IPS-18a (cell line): Measurements from ENCODE around the gene ZBTB45.
"Not testable (repeated sequence)": the region's sequence is repeated elsewhere in the genome, so short reads cannot be mapped to it uniquely, and the experiment has no call there.

Experiments
- H3K27ac ChIP-seq: one replicate; pipeline ENCODE4 v1.5.1; 2013; ENCODE audit warnings: low read length
- H3K27me3 ChIP-seq: one replicate; pipeline ENCODE4 v1.6.1; 2013; ENCODE audit warnings: mild to moderate bottlenecking, low read length; ENCODE audit not compliant: control insufficient read depth, insufficient read depth
- H3K36me3 ChIP-seq: one replicate; pipeline ENCODE4 v1.6.1; 2013; ENCODE audit warnings: low read depth, low read length; ENCODE audit not compliant: control insufficient read depth
- H3K4me1 ChIP-seq: one replicate; pipeline ENCODE4 v1.6.1; 2013; ENCODE audit warnings: low read depth, low read length; ENCODE audit not compliant: control insufficient read depth
- H3K4me3 ChIP-seq: one replicate; pipeline ENCODE4 v1.5.1; 2013; ENCODE audit warnings: low read length
- H3K9ac ChIP-seq: one replicate; pipeline ENCODE4 v1.6.1; 2013; ENCODE audit warnings: mild to moderate bottlenecking, low read length, moderate library complexity
- H3K9me3 ChIP-seq: one replicate; pipeline ENCODE4 v1.6.1; 2013; ENCODE audit warnings: low read depth, low read length; ENCODE audit not compliant: control insufficient read depth

The ZBTB45 gene

GRCh38 chr19:58544591-58545285 lies 25.1 kb upstream of the ZBTB45 start:
- Histone ChIP-seq H3K9me3 (no peaks in the 10 kb centered on the region), H3K4me3 (peak overlapping the region; percentile 94), H3K27ac (no peak overlapping the region), H3K4me1 (no peaks in the 10 kb centered on the region), H3K9ac (peak overlapping the region; percentile 68), H3K27me3 (peaks cover 26% of the 10 kb centered on the region), H3K36me3 (peaks cover 42% of the 10 kb centered on the region)

GRCh38 chr19:58543826-58544590 lies 24.4 kb upstream of the ZBTB45 start, which contains the start of gene TRIM28:
Gene TRIM28, plus strand, starts transcription at chr19:58544064. Its CDS starts 694 bp downstream, at chr19:58544758.
- Histone ChIP-seq H3K27ac (peak within 1 kb of the TSS; percentile 28), H3K9me3 (no peaks in the 10 kb centered on the region), H3K36me3 (peaks cover 35% of the 10 kb centered on the region), H3K4me3 (peak within 1 kb of the TSS; percentile 94), H3K27me3 (peaks cover 33% of the 10 kb centered on the region), H3K4me1 (no peaks in the 10 kb centered on the region), H3K9ac (peak within 1 kb of the TSS; percentile 68)

- Histone ChIP-seq H3K36me3 (peaks cover 23% of the 10 kb centered on the region), H3K27me3 (peaks cover 34% of the 10 kb centered on the region)
- not testable (repeated sequence) for H3K4me3 ChIP-seq, H3K9ac ChIP-seq, H3K4me1 ChIP-seq, H3K27ac ChIP-seq, H3K9me3 ChIP-seq
These were observed 23.2 kb upstream of the ZBTB45 start for GRCh38 chr19:58542641-58543372.

- H3K9me3 ChIP-seq, H3K36me3 ChIP-seq, H3K4me1 ChIP-seq: not testable (repeated sequence)
- Histone ChIP-seq H3K9ac (peak overlapping the region; percentile 86), H3K4me3 (peak overlapping the region; percentile 59), H3K27me3 (peaks cover 34% of the 10 kb centered on the region), H3K27ac (peak overlapping the region; percentile 94)
These were observed 19.6 kb upstream of the ZBTB45 start for GRCh38 chr19:58539169-58539559.

- peaks cover 5% of the 10 kb centered on the region for H3K4me1 ChIP-seq
- H3K27me3 ChIP-seq: peaks cover 34% of the 10 kb centered on the region
- H3K36me3 ChIP-seq: no peaks in the 10 kb centered on the region
- H3K27ac ChIP-seq: peak overlapping the region; percentile 94
- H3K9me3 ChIP-seq: no peaks in the 10 kb centered on the region
- H3K4me3 ChIP-seq: peak overlapping the region; percentile 59
- H3K9ac ChIP-seq: peak overlapping the region; percentile 86
These were observed 18.9 kb upstream of the ZBTB45 start for GRCh38 chr19:58538257-58539168.

- no peak overlapping the region for H3K4me3 ChIP-seq
- H3K9ac ChIP-seq: peak overlapping the region; percentile 86
- H3K27me3 ChIP-seq: peaks cover 27% of the 10 kb centered on the region
- no peaks in the 10 kb centered on the region for H3K9me3 ChIP-seq
- peaks cover 5% of the 10 kb centered on the region for H3K4me1 ChIP-seq
- H3K27ac ChIP-seq: no peak overlapping the region
- H3K36me3 ChIP-seq: no peaks in the 10 kb centered on the region
These were observed 17.5 kb upstream of the ZBTB45 start for GRCh38 chr19:58536852-58537798.

GRCh38 chr19:58535857-58536256 lies 16.2 kb upstream of the ZBTB45 start:
- Histone ChIP-seq H3K9me3 (no peaks in the 10 kb centered on the region), H3K27ac (no peak overlapping the region), H3K36me3 (no peaks in the 10 kb centered on the region), H3K4me1 (peaks cover 5% of the 10 kb centered on the region), H3K4me3 (no peak overlapping the region), H3K27me3 (peaks cover 26% of the 10 kb centered on the region), H3K9ac (no peak overlapping the region)

- no peak overlapping the region for H3K9ac ChIP-seq
These were observed 11.6 kb upstream of the ZBTB45 start for GRCh38 chr19:58531034-58531840.

GRCh38 chr19:58529405-58529804 lies 9.8 kb upstream of the ZBTB45 start:
- H3K9ac ChIP-seq: no peak overlapping the region
- peaks cover 18% of the 10 kb centered on the region for H3K27me3 ChIP-seq
- H3K9me3 ChIP-seq: no peaks in the 10 kb centered on the region
- no peak overlapping the region for H3K27ac ChIP-seq
- no peaks in the 10 kb centered on the region for H3K36me3 ChIP-seq
- H3K4me1 ChIP-seq: peaks cover 4% of the 10 kb centered on the region
- no peak overlapping the region for H3K4me3 ChIP-seq

More at GRCh38 chr19:58531034-58531840, 11.6 kb upstream of the ZBTB45 start:
- Histone ChIP-seq H3K27me3 (peaks cover 18% of the 10 kb centered on the region), H3K36me3 (no peaks in the 10 kb centered on the region), H3K4me3 (no peak overlapping the region), H3K9me3 (no peaks in the 10 kb centered on the region), H3K27ac (no peak overlapping the region), H3K4me1 (no peaks in the 10 kb centered on the region)
